HG03439 (cell line): ENCODE measurements around the gene TAF11L13.
"Not testable (repeated sequence)": the region's sequence is repeated elsewhere in the genome, so short reads cannot be mapped to it uniquely, and the experiment has no call there.

Experiments
- ATAC-seq: cut with Tn5 transposase; IDR thresholded peaks from one replicate; pipeline ENCODE4 v1.9.1; 2021; ENCODE audit warnings: mild to moderate bottlenecking, moderate library complexity; ENCODE audit not compliant: unreplicated experiment

TAF11L13 gene

DNA sequence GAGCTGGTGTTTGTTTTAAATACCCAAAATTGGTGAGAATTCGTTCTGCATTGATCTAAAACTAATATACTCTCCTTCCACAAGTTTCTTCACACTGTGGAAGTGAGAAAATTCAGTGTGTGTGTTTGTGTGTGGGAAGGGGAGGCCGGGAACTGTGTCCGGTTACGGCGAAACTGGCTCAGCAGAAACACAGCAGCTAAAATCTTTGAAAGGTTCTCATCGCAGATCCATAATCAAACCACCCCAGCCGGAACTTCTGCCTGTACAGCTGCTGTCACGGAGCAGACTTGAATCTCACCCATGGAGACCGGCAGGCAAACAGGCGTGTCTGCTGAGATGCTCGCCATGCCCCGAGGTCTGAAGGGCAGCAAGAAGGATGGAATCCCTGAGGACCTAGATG is at the start of gene TAF11L13:
TAF11L13 (plus strand) TSS at position 301 of the 400 bp plus-strand sequence.
- ATAC-seq = not testable (repeated sequence)

- ATAC-seq = not testable (repeated sequence)
Measured at GRCh38 chr5:17585658-17586057, 46.2 kb upstream of the TAF11L13 start, which contains the start of gene TAF11L7. Gene TAF11L7, minus strand, starts transcription at chr5:17585758.

DNA sequence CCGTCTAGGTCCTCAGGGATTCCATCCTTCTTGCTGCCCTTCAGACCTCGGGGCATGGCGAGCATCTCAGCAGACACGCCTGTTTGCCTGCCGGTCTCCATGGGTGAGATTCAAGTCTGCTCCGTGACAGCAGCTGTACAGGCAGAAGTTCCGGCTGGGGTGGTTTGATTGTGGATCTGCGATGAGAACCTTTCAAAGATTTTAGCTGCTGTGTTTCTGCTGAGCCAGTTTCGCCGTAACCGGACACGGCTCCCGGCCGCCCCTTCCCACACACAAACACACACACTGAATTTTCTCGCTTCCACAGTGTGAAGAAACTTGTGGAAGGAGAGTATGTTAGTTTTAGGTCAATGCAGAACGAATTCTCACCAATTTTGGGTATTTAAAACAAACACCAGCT is 41.0 kb upstream of the TAF11L13 start, which contains the start of gene TAF11L8:
TAF11L8 (minus strand) TSS at position 101 of the 400 bp plus-strand sequence.
- not testable (repeated sequence) for ATAC-seq

- not testable (repeated sequence) for ATAC-seq
Measured at GRCh38 chr5:17594255-17594654, 37.6 kb upstream of the TAF11L13 start, which contains the start of gene TAF11L9. Gene TAF11L9, minus strand, starts transcription at chr5:17594394.

DNA sequence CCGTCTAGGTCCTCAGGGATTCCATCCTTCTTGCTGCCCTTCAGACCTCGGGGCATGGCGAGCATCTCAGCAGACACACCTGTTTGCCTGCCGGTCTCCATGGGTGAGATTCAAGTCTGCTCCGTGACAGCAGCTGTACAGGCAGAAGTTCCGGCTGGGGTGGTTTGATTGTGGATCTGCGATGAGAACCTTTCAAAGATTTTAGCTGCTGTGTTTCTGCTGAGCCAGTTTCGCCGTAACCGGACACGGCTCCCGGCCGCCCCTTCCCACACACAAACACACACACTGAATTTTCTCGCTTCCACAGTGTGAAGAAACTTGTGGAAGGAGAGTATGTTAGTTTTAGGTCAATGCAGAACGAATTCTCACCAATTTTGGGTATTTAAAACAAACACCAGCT is 34.2 kb upstream of the TAF11L13 start, which contains the start of gene TAF11L10:
TAF11L10 (minus strand) TSS at position 101 of the 400 bp plus-strand sequence.
- not testable (repeated sequence) for ATAC-seq

- not testable (repeated sequence) for ATAC-seq
Measured at GRCh38 chr5:17603880-17604279, 28.0 kb upstream of the TAF11L13 start, which contains the start of gene TAF11L11. Gene TAF11L11, plus strand, starts transcription at chr5:17604183.

DNA sequence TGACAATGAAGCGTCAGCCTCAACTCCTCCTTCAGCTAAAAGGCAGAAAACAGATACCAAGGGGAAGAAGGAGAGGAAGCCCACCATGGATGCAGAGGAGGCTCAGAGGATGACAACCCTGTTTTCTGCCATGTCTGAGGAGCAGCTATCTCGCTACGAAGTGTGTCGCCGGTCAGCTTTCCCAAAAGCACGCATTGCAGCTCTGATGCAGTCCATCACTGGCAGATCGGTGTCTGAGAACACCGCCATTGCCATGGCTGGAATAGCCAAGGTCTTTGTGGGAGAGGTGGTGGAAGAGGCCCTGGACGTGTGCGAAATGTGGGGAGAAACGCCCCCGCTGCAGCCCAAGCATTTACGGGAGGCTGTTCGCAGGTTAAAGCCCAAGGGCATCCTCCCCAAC is 26.9 kb upstream of the TAF11L13 start:
- no peak for ATAC-seq

DNA sequence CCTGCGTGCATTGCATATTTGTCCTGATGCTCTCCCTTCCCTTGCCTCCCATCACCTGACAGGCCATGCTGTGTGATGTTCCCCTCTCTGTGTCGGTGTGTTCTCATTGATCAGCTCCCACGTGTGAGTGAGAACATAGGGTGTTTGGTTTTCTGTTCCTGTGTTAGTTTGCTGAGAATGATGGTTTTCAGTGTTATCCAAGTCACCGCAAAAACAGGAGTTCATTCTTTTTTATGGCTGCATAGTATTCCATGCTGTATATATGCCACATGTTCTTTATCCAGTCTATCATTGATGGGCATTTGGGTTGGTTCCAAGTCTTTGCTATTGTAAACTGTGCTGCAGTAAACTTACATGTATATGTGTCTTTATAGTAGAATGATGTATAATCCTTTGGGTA is 24.4 kb upstream of the TAF11L13 start:
- not testable (repeated sequence) for ATAC-seq

- not testable (repeated sequence) for ATAC-seq
Measured at GRCh38 chr5:17610092-17610491, 21.8 kb upstream of the TAF11L13 start, which contains the start of gene TAF11L12. Gene TAF11L12, plus strand, starts transcription at chr5:17610392.

- no peak for ATAC-seq
Measured at GRCh38 chr5:17614872-17615605, 16.8 kb upstream of the TAF11L13 start.

- no peak for ATAC-seq
Measured at GRCh38 chr5:17619354-17619753, 12.5 kb upstream of the TAF11L13 start.

DNA sequence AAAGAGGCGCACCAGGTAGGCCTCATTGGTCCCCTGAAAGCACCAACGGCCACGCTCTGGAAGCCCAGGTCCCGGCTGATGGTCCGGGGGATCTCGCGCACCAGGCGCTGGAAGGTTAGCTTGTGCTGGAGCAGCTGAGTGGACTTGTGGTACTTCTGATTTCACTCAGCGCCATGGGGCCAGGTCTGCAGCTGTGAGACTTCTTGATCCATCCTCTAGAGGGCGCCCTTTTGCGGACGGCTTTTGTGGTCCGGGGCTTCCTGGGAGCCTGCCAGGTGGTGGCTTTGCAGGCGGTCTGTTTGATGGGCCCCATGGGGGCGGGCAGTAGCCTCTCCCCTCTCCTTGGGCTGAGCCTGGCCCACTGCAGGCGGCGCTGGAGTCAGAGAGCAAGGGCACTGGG is 11.3 kb upstream of the TAF11L13 start:
- ATAC-seq = no peak

- no peak for ATAC-seq
Measured at GRCh38 chr5:17625686-17626085, 6.2 kb upstream of the TAF11L13 start.

DNA sequence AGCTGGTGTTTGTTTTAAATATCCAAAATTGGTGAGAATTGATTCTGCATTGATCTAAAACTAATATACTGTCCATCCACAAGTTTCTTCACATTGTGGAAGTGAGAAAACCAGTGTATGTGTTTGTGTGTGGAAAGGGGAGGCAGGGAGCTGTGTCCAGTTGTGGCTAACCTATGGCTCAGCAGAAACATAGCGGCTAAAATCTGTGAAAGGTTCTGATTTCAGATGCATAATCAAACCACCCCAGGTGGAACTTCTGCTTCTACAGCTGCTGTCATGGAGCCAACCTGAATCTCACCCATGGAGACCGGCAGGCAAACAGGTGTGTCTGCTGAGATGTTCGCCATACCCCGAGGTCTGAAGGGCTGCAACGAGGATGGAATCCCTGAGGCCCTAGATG is 2.3 kb downstream of the TAF11L13 start, which contains the start of gene TAF11L14:
TAF11L14 (plus strand) TSS at position 301 of the 400 bp plus-strand sequence.
- ATAC-seq = no peak

DNA sequence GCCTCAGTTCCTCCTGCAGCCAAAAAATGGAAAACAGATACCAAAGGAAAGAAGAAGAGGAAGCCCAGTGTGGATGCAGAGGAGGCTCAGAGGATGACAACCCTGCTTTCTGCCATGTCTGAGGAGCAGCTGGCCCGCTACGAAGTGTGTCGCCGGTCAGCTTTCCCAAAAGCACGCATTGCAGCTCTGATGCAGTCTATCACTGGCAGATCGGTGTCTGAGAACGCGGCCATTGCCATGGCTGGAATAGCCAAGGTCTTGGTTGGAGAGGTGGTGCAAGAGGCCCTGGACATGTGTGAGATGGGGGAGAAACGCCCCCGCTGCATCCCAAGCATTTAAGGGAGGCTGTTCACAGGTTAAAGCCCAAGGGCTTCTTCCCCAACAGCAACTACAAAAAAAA is 17.3 kb downstream of the TAF11L13 start:
- not testable (repeated sequence) for ATAC-seq

- not testable (repeated sequence) for ATAC-seq
Measured at GRCh38 chr5:17655201-17655759, 23.4 kb downstream of the TAF11L13 start.

GRCh38 chr5:17655921-17656320 is 24.0 kb downstream of the TAF11L13 start:
- ATAC-seq = no peak

DNA sequence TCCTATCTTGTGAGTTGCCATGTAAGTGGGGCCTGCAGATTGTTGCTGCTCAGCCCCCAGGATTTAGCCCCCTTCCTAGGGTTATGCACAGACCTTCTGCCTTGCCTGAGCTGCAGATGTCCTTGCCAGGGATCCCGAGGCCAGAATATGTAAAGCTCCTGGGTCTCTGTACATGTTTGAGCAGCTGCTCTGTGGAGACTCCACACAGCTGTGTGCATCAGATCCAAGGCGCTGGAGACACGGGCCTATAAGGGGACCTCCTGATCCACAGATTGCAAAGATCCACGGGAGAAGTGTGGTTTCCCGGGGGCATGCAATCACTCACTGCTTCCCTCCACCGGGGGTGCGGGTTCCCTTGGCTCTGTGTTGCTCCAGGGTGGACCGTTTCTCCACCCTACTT is 31.3 kb downstream of the TAF11L13 start:
- no peak for ATAC-seq

DNA sequence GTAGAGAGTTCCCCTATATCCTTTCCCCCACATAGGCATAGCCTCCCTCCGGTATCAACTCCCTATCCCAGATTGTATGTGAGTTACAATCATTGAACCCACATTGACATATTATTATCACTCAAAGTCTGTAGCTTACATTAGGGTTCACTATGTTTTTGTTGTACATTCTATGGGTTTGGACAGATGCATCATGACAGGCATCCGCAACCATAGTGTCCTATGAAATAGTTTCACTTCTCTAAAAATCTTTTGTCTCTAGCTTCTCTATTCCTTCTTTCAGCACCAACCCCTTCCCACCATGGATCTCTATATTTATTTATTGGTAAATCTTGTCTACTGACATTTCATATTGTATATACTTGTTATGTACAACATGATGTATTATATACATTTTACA is 33.9 kb downstream of the TAF11L13 start:
- ATAC-seq = no peak

DNA sequence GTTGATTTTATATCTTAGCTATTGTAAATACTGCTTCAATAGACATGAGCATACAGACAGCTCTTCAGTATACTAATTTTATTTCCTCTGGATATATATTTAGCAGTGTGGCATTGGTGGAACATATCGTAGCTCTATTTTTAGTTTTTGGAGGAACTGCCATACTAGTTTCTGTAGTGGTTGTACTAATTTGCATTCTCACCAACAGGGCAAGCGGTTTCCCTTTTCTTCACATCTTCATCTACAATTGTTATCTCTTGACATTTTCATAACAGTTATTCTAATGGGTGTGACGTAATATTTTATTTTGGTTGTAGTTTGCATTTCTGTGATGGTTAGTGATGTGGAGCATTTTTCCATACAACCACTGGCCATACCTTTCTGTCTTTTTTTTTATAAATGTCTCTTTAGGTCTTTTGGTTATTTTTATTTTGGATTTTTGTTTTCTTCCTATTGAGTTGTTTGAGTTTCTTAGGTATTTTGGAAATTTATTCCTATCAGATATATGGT is 34.9 kb downstream of the TAF11L13 start:
- no peak for ATAC-seq

- ATAC-seq = no peak
Measured at GRCh38 chr5:17670353-17670752, 38.5 kb downstream of the TAF11L13 start.
